ENCODE measurements around the gene IP6K3. TPM values are rescaled to one million over a fixed set of nuclear protein-coding genes. Genes with fewer than 3 reads are reported as not detected.
A peak's percentile ranks its signal among the peaks of the same experiment; 100 is the strongest.

IP6K3 gene
- polyA plus RNA-seq, 1 of the 3 experiments (the other 2 are of a cell fraction): 0.21 TPM

- TF ChIP-seq ELF1 (IDR thresholded peaks at IDR 0.05): no peak
- no peak for TF ChIP-seq NRF1 (IDR thresholded peaks at IDR 0.05; ENCODE audit: low read depth, low read length)
These were observed 62.9 kb downstream of the IP6K3 start (continued) for GRCh38 chr6:33683576-33684427.

- H3K4me1 ChIP-seq (ENCODE audit: control insufficient read depth in 1 of 2, insufficient read depth in 2 of 2, low read depth in 1 of 2, low read length in 1 of 2): no peaks in the 10 kb centered on the region; a peak in 1 of 4 replicates
- no peaks in the 10 kb centered on the region for H3K9me3 ChIP-seq
- H3K4me3 ChIP-seq (ENCODE audit: low read depth in 2 of 2, low read length in 1 of 2): no peak overlapping the region
- H3K27ac ChIP-seq (ENCODE audit: low read depth in 2 of 2, low read length in 1 of 2): no peak overlapping the region
- 50% methylated on average over 2 of the region's 15 CpGs for WGBS (ENCODE audit: low lambda C conversion rate)
- H3K9me2 ChIP-seq: no peaks in the 10 kb centered on the region
- peak; percentile 61 for DNase-seq
- TF ChIP-seq JUND (IDR thresholded peaks at IDR 0.05): no peak
- TF ChIP-seq, protein P1, sequence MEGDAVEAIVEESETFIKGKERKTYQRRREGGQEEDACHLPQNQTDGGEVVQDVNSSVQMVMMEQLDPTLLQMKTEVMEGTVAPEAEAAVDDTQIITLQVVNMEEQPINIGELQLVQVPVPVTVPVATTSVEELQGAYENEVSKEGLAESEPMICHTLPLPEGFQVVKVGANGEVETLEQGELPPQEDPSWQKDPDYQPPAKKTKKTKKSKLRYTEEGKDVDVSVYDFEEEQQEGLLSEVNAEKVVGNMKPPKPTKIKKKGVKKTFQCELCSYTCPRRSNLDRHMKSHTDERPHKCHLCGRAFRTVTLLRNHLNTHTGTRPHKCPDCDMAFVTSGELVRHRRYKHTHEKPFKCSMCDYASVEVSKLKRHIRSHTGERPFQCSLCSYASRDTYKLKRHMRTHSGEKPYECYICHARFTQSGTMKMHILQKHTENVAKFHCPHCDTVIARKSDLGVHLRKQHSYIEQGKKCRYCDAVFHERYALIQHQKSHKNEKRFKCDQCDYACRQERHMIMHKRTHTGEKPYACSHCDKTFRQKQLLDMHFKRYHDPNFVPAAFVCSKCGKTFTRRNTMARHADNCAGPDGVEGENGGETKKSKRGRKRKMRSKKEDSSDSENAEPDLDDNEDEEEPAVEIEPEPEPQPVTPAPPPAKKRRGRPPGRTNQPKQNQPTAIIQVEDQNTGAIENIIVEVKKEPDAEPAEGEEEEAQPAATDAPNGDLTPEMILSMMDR (IDR thresholded peaks at IDR 0.05): no peak
- TF ChIP-seq, protein P2, sequence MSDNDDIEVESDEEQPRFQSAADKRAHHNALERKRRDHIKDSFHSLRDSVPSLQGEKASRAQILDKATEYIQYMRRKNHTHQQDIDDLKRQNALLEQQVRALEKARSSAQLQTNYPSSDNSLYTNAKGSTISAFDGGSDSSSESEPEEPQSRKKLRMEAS (IDR thresholded peaks at IDR 0.05; ENCODE audit: low read depth): no peak
- TF ChIP-seq RXRA (IDR thresholded peaks at IDR 0.05; ENCODE audit: borderline replicate concordance, low read depth): no peak
- TF ChIP-seq RCOR1 (IDR thresholded peaks at IDR 0.05; ENCODE audit: low read length): no peak
- no peak for TF ChIP-seq TCF12 (IDR thresholded peaks at IDR 0.05)
- no peak for TF ChIP-seq TEAD4 (IDR thresholded peaks at IDR 0.05; ENCODE audit: borderline replicate concordance, insufficient read depth)
- TF ChIP-seq MXI1 (IDR thresholded peaks at IDR 0.05; ENCODE audit: low read depth, low read length): no peak
- H2AFZ ChIP-seq (ENCODE audit: low read depth): no peak overlapping the region
- H3F3A ChIP-seq (replicated peaks; ENCODE audit: insufficient read depth): no peaks in the 10 kb centered on the region
- H4K20me1 ChIP-seq (ENCODE audit: insufficient read depth): no peaks in the 10 kb centered on the region
- H3K36me3 ChIP-seq (replicated peaks in 1 of 2; ENCODE audit: control insufficient read depth in 1 of 2, insufficient read depth in 2 of 2, low read length in 1 of 2): no peaks in the 10 kb centered on the region
- no peaks in the 10 kb centered on the region for H3K27me3 ChIP-seq (ENCODE audit: insufficient read depth)
- H3K4me2 ChIP-seq: no peak overlapping the region
- no peak overlapping the region for H3K9ac ChIP-seq
- no peaks in the 10 kb centered on the region for H3K79me2 ChIP-seq (ENCODE audit: insufficient read depth)
- POLR2A ChIA-PET: no interaction called here
- CTCF ChIA-PET: interaction anchor here (0.8 to 1.5 kb wide), 4 partner anchors 11 to 51 kb away, joined by 3 to 5 read pairs (median 3); no protein-coding TSS in a partner anchor
These were observed 63.6 kb downstream of the IP6K3 start for GRCh38 chr6:33683051-33683571.

DNA sequence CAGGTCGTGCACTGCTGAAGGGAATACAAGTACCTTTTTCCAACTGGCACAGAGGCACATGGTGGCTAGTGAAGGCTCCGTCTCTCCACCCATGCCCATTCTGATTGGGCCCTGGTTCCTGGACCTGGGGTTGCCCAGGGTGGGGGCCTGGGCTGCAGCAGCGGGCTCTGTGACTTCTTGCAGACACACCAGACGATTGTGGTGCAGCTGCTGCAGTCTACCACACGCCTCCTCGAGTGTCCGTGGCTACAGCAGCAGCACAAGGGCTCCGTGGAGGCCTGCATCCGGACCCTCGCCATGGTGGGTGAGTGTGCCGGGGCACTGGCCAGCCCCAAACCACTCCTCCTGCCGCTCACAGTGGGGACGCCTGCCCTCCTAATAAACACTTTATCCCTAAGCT is 64.4 kb downstream of the IP6K3 start:
- DNase-seq: no peak
- Histone ChIP-seq H3K79me2 (ENCODE audit: insufficient read depth) (no peaks in the 10 kb centered on the region), H3K27me3 (ENCODE audit: insufficient read depth) (no peaks in the 10 kb centered on the region), H3K4me2 (no peak overlapping the region), H3K9me3 (no peaks in the 10 kb centered on the region), H3K4me3 (ENCODE audit: low read depth in 2 of 2, low read length in 1 of 2) (no peak overlapping the region), H2AFZ (ENCODE audit: low read depth) (no peak overlapping the region), H3K27ac (ENCODE audit: low read depth in 2 of 2, low read length in 1 of 2) (no peak overlapping the region), H3K9ac (no peak overlapping the region), H3F3A (replicated peaks; ENCODE audit: insufficient read depth) (no peaks in the 10 kb centered on the region), H3K9me2 (no peaks in the 10 kb centered on the region), H3K4me1 (ENCODE audit: control insufficient read depth in 1 of 2, insufficient read depth in 2 of 2, low read depth in 1 of 2, low read length in 1 of 2) (no peaks in the 10 kb centered on the region; a peak in 2 of 4 replicates), H4K20me1 (ENCODE audit: insufficient read depth) (no peaks in the 10 kb centered on the region), H3K36me3 (replicated peaks in 1 of 2; ENCODE audit: control insufficient read depth in 1 of 2, insufficient read depth in 2 of 2, low read length in 1 of 2) (no peaks in the 10 kb centered on the region)
- no peak for TF ChIP-seq TEAD4 (IDR thresholded peaks at IDR 0.05; ENCODE audit: borderline replicate concordance, insufficient read depth)
- TF ChIP-seq, protein P3, sequence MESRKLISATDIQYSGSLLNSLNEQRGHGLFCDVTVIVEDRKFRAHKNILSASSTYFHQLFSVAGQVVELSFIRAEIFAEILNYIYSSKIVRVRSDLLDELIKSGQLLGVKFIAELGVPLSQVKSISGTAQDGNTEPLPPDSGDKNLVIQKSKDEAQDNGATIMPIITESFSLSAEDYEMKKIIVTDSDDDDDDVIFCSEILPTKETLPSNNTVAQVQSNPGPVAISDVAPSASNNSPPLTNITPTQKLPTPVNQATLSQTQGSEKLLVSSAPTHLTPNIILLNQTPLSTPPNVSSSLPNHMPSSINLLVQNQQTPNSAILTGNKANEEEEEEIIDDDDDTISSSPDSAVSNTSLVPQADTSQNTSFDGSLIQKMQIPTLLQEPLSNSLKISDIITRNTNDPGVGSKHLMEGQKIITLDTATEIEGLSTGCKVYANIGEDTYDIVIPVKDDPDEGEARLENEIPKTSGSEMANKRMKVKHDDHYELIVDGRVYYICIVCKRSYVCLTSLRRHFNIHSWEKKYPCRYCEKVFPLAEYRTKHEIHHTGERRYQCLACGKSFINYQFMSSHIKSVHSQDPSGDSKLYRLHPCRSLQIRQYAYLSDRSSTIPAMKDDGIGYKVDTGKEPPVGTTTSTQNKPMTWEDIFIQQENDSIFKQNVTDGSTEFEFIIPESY (IDR thresholded peaks at IDR 0.05; ENCODE audit: borderline replicate concordance, low read depth): no peak
- TF ChIP-seq, protein P2 (IDR thresholded peaks at IDR 0.05; ENCODE audit: low read depth): no peak
- TF ChIP-seq FOXJ3 (CRISPR knock-in tag; IDR thresholded peaks at IDR 0.05): no peak
- no peak for TF ChIP-seq POLR2AphosphoS5 (IDR thresholded peaks at IDR 0.05; ENCODE audit: low read depth, low read length)
- TF ChIP-seq, protein P1 (IDR thresholded peaks at IDR 0.05): no peak
- no peak for TF ChIP-seq TCF12 (IDR thresholded peaks at IDR 0.05)
- no peak for TF ChIP-seq GATA2 (CRISPR knock-in tag; IDR thresholded peaks at IDR 0.05)
- TF ChIP-seq RFX5 (IDR thresholded peaks at IDR 0.05; ENCODE audit: low read length): no peak
- ChIA-PET CTCF (interaction anchor here (0.9 to 1.5 kb wide), 3 partner anchors 20 to 50 kb away, joined by 3 to 5 read pairs (median 3); no protein-coding TSS in a partner anchor), POLR2A (no interaction called here)
- 94% methylated on average over 11 of the region's 13 CpGs for WGBS (ENCODE audit: low lambda C conversion rate)

Measured in SK-N-SH (cell line).